Jurkat, Clone E6-1 (cell line): ENCODE results near the gene BCL2L1.
"Not testable (repeated sequence)": the region's sequence is repeated elsewhere in the genome, so short reads cannot be mapped to it uniquely, and the experiment has no call there.

ENCODE experiments used
- DNase-seq: peaks from one replicate; pipeline ENCODE4 v3.0.0-alpha.2; 2011; ENCODE audit warnings: low read depth, low spot score
- H3K4me3 ChIP-seq: 2 replicates; pipeline ENCODE4 v1.5.1; 2011; ENCODE audit warnings: mild to moderate bottlenecking, low read length, control low read depth, moderate library complexity

BCL2L1 gene

GRCh38 chr20:31633339-31633914 lies 89.2 kb downstream of the BCL2L1 start:
- H3K4me3 ChIP-seq = no peak overlapping the region
- no peak for DNase-seq

GRCh38 chr20:31632548-31633338 lies 89.9 kb downstream of the BCL2L1 start:
- no peak overlapping the region for H3K4me3 ChIP-seq
- no peak for DNase-seq

DNA sequence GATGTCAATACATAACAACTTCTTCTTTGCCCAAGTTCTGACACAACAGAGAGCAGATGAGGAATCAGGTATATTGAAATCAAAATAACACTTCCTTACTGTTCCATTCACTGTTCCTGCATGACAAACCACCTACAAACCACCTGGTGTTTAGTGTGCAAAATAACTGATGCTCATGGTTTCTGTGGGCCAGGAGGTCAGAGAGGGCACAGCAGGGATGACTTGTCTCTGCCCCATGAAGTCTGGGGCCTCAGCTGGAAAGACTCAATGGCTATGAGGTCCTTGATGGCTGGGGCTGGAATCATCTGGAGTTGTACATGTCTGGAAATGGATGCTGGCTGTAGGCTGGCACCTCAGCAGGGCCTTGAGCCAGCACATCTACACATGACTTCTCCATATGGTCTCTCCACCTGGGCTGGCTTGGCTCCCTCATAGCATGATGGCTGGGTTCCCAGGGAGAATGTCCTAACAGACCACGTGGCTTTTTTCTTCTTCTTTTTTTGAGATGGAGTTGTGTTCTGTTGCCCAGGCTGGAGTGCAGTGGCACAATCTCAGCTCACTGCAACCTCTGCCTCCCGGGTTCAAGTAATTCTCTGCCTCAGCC lies 92.4 kb downstream of the BCL2L1 start:
- DNase-seq = no peak
- H3K4me3 ChIP-seq = no peak overlapping the region

- not testable (repeated sequence) for H3K4me3 ChIP-seq
These were observed 94.6 kb downstream of the BCL2L1 start for GRCh38 chr20:31628057-31628456.

DNA sequence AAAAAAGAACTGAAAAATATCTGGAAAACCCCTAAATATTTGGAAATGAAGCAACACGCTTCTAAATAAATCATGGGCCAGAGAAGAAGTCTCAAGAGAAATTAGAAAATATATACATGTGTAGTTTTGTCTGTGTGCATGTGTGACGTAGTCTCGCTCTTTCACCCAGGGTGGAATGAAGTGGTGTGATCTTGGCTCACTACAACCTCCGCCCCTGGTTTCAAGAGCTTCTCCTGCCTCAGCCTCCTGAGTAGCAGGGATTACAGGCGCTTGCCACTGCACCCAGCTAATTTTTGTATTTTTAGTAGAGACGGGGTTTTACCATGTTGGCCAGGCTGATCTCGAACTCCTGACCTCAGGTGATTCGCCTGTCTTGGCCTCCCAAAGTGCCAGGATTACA lies 96.1 kb downstream of the BCL2L1 start:
- DNase-seq, H3K4me3 ChIP-seq: not testable (repeated sequence)

More at GRCh38 chr20:31628057-31628456, 94.6 kb downstream of the BCL2L1 start:
- not testable (repeated sequence) for DNase-seq

DNA sequence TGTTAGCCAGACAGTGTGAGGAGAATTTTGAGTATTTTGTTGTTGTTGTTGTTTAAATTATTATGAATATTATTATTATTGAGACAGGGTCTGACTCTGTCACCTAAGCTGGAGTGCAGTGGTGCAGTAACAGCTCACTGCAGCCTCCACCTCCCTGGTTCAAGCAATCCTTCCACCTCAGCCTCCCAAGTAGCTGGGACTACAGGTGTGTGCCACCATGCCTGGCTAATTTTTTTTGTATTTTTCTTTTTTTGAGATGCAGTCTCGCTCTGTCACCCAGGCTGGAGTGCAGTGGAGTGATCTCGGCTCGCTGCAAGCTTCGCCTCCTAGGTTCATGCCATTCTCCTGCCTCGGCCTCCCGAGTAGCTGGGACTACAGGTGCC lies 99.6 kb downstream of the BCL2L1 start:
- H3K4me3 ChIP-seq, DNase-seq: not testable (repeated sequence)

DNA sequence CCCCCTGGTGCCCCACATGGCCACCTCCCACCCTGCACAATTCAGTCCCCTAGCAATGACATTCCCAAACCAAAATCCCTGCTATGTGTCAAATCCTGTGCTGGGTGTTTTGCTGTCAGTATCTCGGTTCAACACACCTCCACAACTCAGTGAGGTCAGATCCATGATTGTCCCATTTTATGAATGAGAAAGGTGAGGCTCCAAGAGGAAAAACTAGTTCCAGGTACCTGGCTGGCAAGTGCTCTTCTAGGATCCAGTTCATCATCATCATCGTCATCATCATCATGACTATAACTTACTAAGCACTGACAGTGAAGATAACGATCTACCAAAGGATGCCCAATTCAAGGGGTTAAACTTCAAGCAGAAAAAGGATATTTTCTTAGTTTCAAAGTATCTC lies 102.4 kb downstream of the BCL2L1 start:
- no peak for DNase-seq
- no peak overlapping the region for H3K4me3 ChIP-seq

DNA sequence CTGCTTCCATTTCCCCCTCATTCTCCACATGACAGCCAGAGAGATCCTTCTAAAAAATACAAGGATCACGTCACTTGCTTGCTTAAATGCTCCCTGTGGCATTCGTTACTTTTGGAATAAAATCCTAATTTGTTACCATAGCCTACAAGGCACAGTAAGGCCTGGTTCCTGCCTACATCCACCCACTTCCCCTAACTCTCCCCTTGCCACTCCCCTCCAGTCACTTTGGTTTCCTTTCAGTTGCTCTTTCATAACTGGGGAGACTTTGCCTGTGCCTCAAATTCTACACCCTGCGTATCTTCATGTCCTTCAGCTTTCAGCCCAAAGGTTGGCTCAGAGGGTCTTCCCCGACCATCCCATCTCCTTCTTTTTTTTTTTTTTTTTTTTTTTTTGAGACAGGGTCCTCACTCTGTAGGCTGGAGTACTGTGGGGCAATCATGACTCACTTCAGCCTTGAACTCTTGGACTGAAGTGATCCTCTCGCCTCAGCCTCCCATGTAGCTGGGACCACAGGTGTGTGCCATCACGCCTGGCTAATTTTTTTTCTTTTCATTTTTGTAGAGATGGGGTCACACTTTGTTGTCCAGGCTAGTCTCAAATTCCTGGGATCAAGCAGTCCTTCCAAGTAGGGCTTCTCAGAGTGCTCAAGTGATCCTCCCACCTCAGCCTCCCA lies 105.1 kb downstream of the BCL2L1 start:
- no peak overlapping the region for H3K4me3 ChIP-seq
- DNase-seq = no peak

DNA sequence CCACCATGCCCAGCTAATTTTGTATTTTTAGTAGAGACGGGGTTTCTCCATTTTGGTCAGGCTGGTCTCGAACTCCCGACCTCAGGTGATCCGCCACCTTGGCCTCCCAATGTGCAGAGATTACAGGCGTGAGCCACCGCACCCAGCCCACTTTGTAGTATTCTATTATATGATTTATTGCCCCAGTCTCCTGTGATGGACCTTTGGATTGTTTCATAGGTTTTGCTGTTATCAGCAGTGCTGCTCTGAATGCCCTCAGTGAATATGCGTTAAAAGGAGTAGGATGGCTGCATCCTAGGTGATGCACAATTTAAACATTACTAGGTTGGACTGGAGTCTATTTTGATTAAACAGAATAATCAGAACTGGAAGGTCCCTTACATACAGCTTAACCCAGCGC lies 107.3 kb downstream of the BCL2L1 start:
- no peak overlapping the region for H3K4me3 ChIP-seq
- no peak for DNase-seq
